Subcutaneous abdominal adipose tissue (tissue), 5 donors: Measurements from ENCODE around the gene GINS3.

Source experiments
- H3K27ac ChIP-seq: one replicate; pipeline ENCODE4 v1.7.0; 2013; ENCODE audit warnings: low read depth, mild to moderate bottlenecking, inconsistent platforms, low read length, moderate library complexity
- H3K27me3 ChIP-seq, 5 donors: one replicate each; pipeline ENCODE4 v1.7.0; 2013; ENCODE audit warnings: low read length in 5 of 5, inconsistent platforms in 1 of 5; ENCODE audit not compliant: control insufficient read depth in 5 of 5, insufficient read depth in 4 of 5
- H3K36me3 ChIP-seq, 5 donors: one replicate each; pipeline ENCODE4 v1.7.0; 2013; ENCODE audit warnings: low read length in 5 of 5; ENCODE audit not compliant: control insufficient read depth in 5 of 5, insufficient read depth in 5 of 5
- H3K4me1 ChIP-seq, 5 donors: one replicate each; pipeline ENCODE4 v1.7.0; 2013; ENCODE audit warnings: low read length in 5 of 5, mild to moderate bottlenecking in 3 of 5, moderate library complexity in 1 of 5; ENCODE audit not compliant: control insufficient read depth in 5 of 5, insufficient read depth in 5 of 5
- H3K4me3 ChIP-seq, 5 donors: one replicate each; pipeline ENCODE4 v1.7.0; 2013; ENCODE audit warnings: low read length in 5 of 5, low read depth in 1 of 5
- H3K9ac ChIP-seq, 5 donors: one replicate each; pipeline ENCODE4 v1.7.0; 2013; ENCODE audit warnings: low read length in 5 of 5, mild to moderate bottlenecking in 4 of 5, moderate library complexity in 3 of 5
- H3K9me3 ChIP-seq, 5 donors: one replicate each; pipeline ENCODE4 v1.7.0; 2013; ENCODE audit warnings: low read length in 5 of 5; ENCODE audit not compliant: control insufficient read depth in 5 of 5
- donor health status: healthy.
- donor health status: healthy.
- donor health status: healthy.
- donor health status: healthy.
- donor health status: healthy.

The GINS3 gene

DNA sequence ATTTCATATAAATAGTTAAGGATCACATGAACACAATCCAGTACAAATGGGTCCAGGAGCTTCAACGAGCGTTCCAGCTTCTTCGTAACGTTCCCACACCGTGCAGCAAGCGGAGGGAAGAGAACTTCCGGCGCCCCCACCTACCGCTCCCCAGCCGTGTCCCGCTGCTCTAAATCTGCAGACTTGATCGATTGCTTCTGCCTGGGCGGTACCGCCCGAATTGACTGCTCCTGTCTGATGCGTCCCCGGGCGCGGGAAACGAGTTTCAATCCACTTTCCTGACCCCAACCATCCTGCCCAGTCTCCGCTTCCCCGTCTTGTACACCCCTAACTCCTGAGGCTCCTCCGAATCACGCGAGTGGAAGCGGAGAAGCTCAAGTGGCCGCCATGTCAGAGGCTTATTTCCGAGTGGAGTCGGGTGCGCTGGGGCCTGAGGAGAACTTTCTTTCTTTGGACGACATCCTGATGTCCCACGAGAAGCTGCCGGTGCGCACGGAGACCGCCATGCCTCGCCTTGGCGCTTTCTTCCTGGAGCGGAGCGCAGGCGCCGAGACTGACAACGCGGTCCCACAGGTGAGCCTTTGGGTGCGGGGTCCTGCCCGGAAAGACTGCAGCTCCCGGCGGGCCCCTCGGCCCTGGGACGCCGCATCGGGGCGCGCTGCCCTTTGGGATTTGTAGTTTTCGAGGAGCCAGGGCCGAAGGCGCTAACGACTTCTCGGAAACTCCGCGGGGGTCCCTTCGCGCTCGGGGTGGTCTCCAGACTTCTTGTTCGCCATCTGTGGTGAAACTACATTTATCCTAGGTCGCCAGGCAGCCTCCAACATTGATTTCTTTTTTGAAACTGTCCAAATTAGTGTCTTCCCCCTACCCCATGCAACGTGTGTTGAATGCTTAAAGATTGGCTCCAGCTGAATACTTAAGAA, at the start of gene GINS3:
Gene GINS3 (plus strand): TSS at position 257 of the 923 bp plus-strand sequence. CDS start 131 bp downstream, at position 388.
- Histone ChIP-seq H3K4me3 (peak within 1 kb of the TSS; percentile 85 to 100 (median 99)), H3K27me3 (no peaks in the 10 kb centered on the region), H3K9ac (peak within 1 kb of the TSS; percentile 50 to 98 (median 94)), H3K27ac (peak within 1 kb of the TSS; percentile 67), H3K4me1 (peaks cover 0 to 12% (median 7%) of the 10 kb centered on the region in 5 donors), H3K9me3 (no peaks in the 10 kb centered on the region), H3K36me3 (no peaks in the 10 kb centered on the region)

- Histone ChIP-seq H3K36me3 (no peaks in the 10 kb centered on the region), H3K4me3 (no peak overlapping the region), H3K4me1 (peaks cover 0 to 10% (median 3%) of the 10 kb centered on the region in 5 donors), H3K27ac (no peak overlapping the region), H3K9ac (no peak overlapping the region), H3K27me3 (no peaks in the 10 kb centered on the region), H3K9me3 (no peaks in the 10 kb centered on the region)
Observed at GRCh38 chr16:58343562-58343961, 48.7 kb upstream of the GINS3 start.

DNA sequence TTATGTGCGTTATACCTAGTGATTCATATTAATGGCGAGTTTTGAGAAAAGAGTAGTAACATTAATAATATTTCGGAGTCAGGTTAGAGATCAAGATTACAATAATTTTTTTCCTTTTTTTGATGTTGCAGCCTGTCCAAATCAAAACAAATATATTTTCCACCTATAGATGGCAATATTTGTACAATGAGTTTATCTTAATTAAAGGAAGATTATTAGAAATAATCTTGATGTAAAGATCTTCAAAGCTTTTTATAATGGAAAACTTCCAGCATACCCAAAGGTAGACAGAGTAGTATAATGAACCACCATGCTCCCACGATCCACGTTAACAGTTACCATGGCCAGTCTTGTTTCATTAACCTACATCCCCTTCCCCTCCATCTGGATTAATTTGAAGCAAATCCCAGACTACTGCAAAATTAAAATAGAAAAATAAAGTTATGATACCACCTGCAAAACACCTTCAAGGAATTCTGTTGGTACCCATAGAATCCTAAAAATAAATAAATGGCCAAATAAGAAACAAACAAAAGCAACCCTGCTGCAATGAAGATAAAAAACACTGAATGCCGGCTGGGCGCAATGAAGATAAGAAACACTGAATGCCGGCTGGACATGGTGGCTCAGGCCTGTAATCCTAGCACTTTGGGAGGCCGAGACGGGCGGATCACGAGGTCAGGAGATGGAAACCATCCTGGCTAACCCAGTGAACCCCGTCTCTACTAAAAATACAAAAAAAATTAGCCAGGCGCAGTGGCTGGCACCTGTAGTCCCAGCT, 46.5 kb upstream of the GINS3 start:
- no peaks in the 10 kb centered on the region for H3K9me3 ChIP-seq
- H3K4me1 ChIP-seq: peaks cover 0 to 2% (median 0%) of the 10 kb centered on the region in 5 donors
- peaks cover 0 to 4% (median 0%) of the 10 kb centered on the region in 5 donors for H3K27me3 ChIP-seq
- no peak overlapping the region for H3K9ac ChIP-seq
- H3K4me3 ChIP-seq: no peak overlapping the region
- no peak overlapping the region for H3K27ac ChIP-seq
- no peaks in the 10 kb centered on the region for H3K36me3 ChIP-seq

DNA sequence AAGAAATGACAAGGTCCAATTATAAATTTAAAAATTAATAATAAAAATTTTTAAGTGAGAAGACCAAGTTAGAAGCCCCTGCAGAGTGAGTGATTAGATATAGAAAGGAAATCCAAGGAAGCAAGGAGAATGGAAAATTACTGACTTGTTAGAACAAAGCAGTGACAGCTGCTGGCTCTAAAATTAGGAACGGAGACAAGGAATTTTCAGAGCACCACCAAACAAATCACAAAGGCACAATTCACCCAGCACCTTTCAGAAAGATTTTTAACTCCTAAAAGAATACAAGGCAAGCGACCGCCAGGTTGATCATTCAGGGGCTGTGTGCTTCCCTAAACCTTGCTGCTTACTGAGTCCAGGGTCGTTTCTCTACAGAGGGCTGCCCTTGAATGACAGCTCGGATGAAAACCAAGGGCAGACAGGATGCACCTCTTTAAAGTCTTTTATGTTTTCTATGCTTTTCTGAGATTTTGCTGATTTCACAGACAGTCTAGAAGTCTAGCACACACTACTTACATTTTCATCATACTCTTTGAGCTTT, 45.4 kb upstream of the GINS3 start:
- Histone ChIP-seq H3K9ac (no peak overlapping the region), H3K4me1 (peaks cover 0 to 2% (median 0%) of the 10 kb centered on the region in 5 donors), H3K27me3 (peaks cover 0 to 4% (median 3%) of the 10 kb centered on the region in 5 donors), H3K9me3 (peaks cover 0 to under 1% (median 0%) of the 10 kb centered on the region in 5 donors), H3K4me3 (no peak overlapping the region), H3K27ac (no peak overlapping the region), H3K36me3 (no peaks in the 10 kb centered on the region)

DNA sequence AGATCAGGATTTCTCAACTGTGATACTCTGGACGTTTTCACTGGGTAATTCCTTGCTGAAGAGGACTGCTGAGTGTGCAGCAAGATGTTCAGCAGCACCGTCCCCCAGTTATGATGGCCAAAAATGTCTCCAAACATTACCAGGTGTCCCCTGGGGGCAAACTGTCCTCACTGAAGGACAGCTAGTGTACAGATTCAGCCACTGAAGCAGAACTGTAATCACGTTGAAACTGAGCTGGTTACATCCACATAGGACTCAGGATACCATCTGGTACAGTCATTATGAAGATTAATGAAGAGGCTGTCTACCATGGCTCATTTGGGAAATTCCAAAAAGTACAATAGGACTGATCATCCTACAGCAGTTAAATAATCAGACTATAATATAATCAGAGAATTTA, 43.3 kb upstream of the GINS3 start:
- peaks cover 0 to 4% (median 3%) of the 10 kb centered on the region in 5 donors for H3K27me3 ChIP-seq
- peaks cover 0 to 2% (median 0%) of the 10 kb centered on the region in 5 donors for H3K4me1 ChIP-seq
- H3K9me3 ChIP-seq: peaks cover 0 to 7% (median 2%) of the 10 kb centered on the region in 5 donors
- no peak overlapping the region for H3K4me3 ChIP-seq
- H3K9ac ChIP-seq: no peak overlapping the region
- no peaks in the 10 kb centered on the region for H3K36me3 ChIP-seq
- H3K27ac ChIP-seq: no peak overlapping the region

GRCh38 chr16:58352690-58353089, 39.6 kb upstream of the GINS3 start:
- Histone ChIP-seq H3K27me3 (peaks cover 0 to 4% (median 3%) of the 10 kb centered on the region in 5 donors), H3K4me3 (no peak overlapping the region), H3K27ac (no peak overlapping the region), H3K36me3 (no peaks in the 10 kb centered on the region), H3K4me1 (peaks cover 0 to 2% (median 0%) of the 10 kb centered on the region in 5 donors), H3K9ac (no peak overlapping the region), H3K9me3 (peaks cover 0 to 7% (median 2%) of the 10 kb centered on the region in 5 donors)

GRCh38 chr16:58360041-58360634, 32.1 kb upstream of the GINS3 start:
- Histone ChIP-seq H3K4me3 (no peak overlapping the region), H3K9ac (no peak overlapping the region), H3K4me1 (no peaks in the 10 kb centered on the region), H3K27me3 (peaks cover 0 to under 1% (median 0%) of the 10 kb centered on the region in 5 donors), H3K9me3 (peaks cover 0 to 11% (median 6%) of the 10 kb centered on the region in 5 donors), H3K27ac (no peak overlapping the region), H3K36me3 (no peaks in the 10 kb centered on the region)

DNA sequence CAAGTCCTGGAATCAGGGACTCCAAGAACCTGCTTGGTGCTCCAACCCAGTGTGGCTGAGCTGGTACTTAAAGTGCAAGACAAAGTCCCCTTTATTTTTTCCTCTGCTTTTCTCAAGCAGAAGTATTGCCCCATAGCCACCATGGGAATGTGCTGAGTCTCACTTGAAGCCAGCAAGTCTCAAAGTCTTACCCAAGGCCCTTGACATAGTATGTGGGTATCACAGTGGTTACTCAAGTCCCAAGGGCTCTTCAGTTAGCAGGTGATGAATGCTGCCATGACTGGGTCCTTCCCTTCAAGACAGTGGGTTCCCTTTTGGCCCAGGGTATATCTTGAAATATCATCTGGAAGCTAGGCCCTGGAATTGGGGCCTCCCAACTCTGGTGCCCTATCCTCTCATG, 30.5 kb upstream of the GINS3 start:
- Histone ChIP-seq H3K4me3 (no peak overlapping the region), H3K27ac (no peak overlapping the region), H3K27me3 (peaks cover 0 to 5% (median 0%) of the 10 kb centered on the region in 5 donors), H3K4me1 (no peaks in the 10 kb centered on the region), H3K9me3 (peaks cover 0 to 11% (median 6%) of the 10 kb centered on the region in 5 donors), H3K9ac (no peak overlapping the region), H3K36me3 (no peaks in the 10 kb centered on the region)

GRCh38 chr16:58363746-58364393, 28.4 kb upstream of the GINS3 start:
- Histone ChIP-seq H3K27ac (no peak overlapping the region), H3K4me1 (no peaks in the 10 kb centered on the region), H3K9me3 (peaks cover 0 to 11% (median 6%) of the 10 kb centered on the region in 5 donors), H3K36me3 (no peaks in the 10 kb centered on the region), H3K27me3 (peaks cover 0 to 5% (median 2%) of the 10 kb centered on the region in 5 donors), H3K4me3 (no peak overlapping the region), H3K9ac (no peak overlapping the region)
